ENCODE results near the gene CSN1S1. TPM values are rescaled to one million over a fixed set of nuclear protein-coding genes. Genes with fewer than 3 reads are reported as not detected.
"Not testable (repeated sequence)": the region's sequence is repeated elsewhere in the genome, so short reads cannot be mapped to it uniquely, and the experiment has no call there.

The CSN1S1 gene
- total RNA-seq: not detected
- long read RNA-seq: 0 reads

GRCh38 chr4:69930768-69931167, at the start of gene CSN1S1:
Gene CSN1S1, plus strand, starts transcription at chr4:69931068. Its CDS starts 1,488 bp downstream, at chr4:69932556.
- DNase-seq (no peak), ATAC-seq (no peak)
- intact Hi-C loops (cut with DNase I, micrococcal nuclease): no loop called here

- DNase-seq: peak in 1 of 2 donors; percentile 10
- peak; percentile 96 for ATAC-seq
- intact Hi-C loops (cut with DNase I, micrococcal nuclease): loop anchor here in 1 of 2 donors (5.0 to 10.0 kb wide), 2 partner anchors 189 to 566 kb away; no protein-coding TSS in a partner anchor
Observed at GRCh38 chr4:69881173-69881773, 49.6 kb upstream of the CSN1S1 start.

- no peak for DNase-seq
- intact Hi-C loops (cut with DNase I, micrococcal nuclease): loop anchor here in 1 of 2 donors (5.0 to 10.0 kb wide), 2 partner anchors 190 to 567 kb away; no protein-coding TSS in a partner anchor
- peak; percentile 62 for ATAC-seq
Observed at GRCh38 chr4:69882150-69882549, 48.7 kb upstream of the CSN1S1 start.

GRCh38 chr4:69888336-69888735, 42.5 kb upstream of the CSN1S1 start:
- DNase-seq: no peak
- intact Hi-C loops (cut with DNase I, micrococcal nuclease): loop anchor here in 1 of 2 donors (10.0 kb wide), 1 partner anchor 574 kb away; no protein-coding TSS in a partner anchor
- no peak for ATAC-seq

- peak; percentile 15 to 39 for DNase-seq
- peak; percentile 97 for ATAC-seq
- intact Hi-C loops (cut with DNase I, micrococcal nuclease): no loop called here
Observed at GRCh38 chr4:69894186-69894585, 36.7 kb upstream of the CSN1S1 start.

GRCh38 chr4:69894721-69895120, 36.1 kb upstream of the CSN1S1 start:
- no peak for DNase-seq
- no peak for ATAC-seq
- intact Hi-C loops (cut with DNase I, micrococcal nuclease): no loop called here

GRCh38 chr4:69896530-69897116, 34.2 kb upstream of the CSN1S1 start:
- no peak for DNase-seq
- ATAC-seq: no peak
- intact Hi-C loops (cut with DNase I, micrococcal nuclease): no loop called here

GRCh38 chr4:69907151-69907550, 23.7 kb upstream of the CSN1S1 start:
- no peak for DNase-seq
- ATAC-seq: no peak
- intact Hi-C loops (cut with DNase I, micrococcal nuclease): no loop called here

- ATAC-seq: no peak
- no peak for DNase-seq
- intact Hi-C loops (cut with DNase I, micrococcal nuclease): no loop called here
Observed at GRCh38 chr4:69909195-69909594, 21.7 kb upstream of the CSN1S1 start.

GRCh38 chr4:69910016-69910782, 20.7 kb upstream of the CSN1S1 start:
- no peak for DNase-seq
- no peak for ATAC-seq
- intact Hi-C loops (cut with DNase I, micrococcal nuclease): no loop called here

GRCh38 chr4:69920874-69921273, 10.0 kb upstream of the CSN1S1 start:
- intact Hi-C loops (cut with DNase I, micrococcal nuclease): no loop called here
- DNase-seq (no peak), ATAC-seq (peak; percentile 92)

- intact Hi-C loops (cut with DNase I, micrococcal nuclease); DNase-seq; ATAC-seq: not testable (repeated sequence)
Observed at GRCh38 chr4:69923782-69924410, 7.0 kb upstream of the CSN1S1 start.

GRCh38 chr4:69934150-69934549, 3.3 kb downstream of the CSN1S1 start:
- no peak for ATAC-seq
- intact Hi-C loops (cut with DNase I, micrococcal nuclease): no loop called here

GRCh38 chr4:69936566-69936965, 5.7 kb downstream of the CSN1S1 start:
- no peak for ATAC-seq
- DNase-seq: no peak
- intact Hi-C loops (cut with DNase I, micrococcal nuclease): no loop called here

More at GRCh38 chr4:69934150-69934549, 3.3 kb downstream of the CSN1S1 start:
- no peak for DNase-seq

- DNase-seq (no peak), ATAC-seq (no peak)
- intact Hi-C loops (cut with DNase I, micrococcal nuclease): no loop called here
Observed at GRCh38 chr4:69951602-69952001, 20.7 kb downstream of the CSN1S1 start.

- ATAC-seq (no peak), DNase-seq (no peak)
- intact Hi-C loops (cut with DNase I, micrococcal nuclease): no loop called here
Observed at GRCh38 chr4:69957209-69957608, 26.3 kb downstream of the CSN1S1 start.

- intact Hi-C loops (cut with DNase I, micrococcal nuclease): no loop called here
- no peak for DNase-seq
- ATAC-seq: no peak
Observed at GRCh38 chr4:69965628-69966027, 34.8 kb downstream of the CSN1S1 start, which contains the start of gene CSN2. Gene CSN2, minus strand, starts transcription at chr4:69965728. Its CDS starts 4,733 bp downstream, at chr4:69960995.

GRCh38 chr4:69970071-69970470, 39.2 kb downstream of the CSN1S1 start:
- ATAC-seq (no peak), DNase-seq (no peak)
- intact Hi-C loops (cut with DNase I, micrococcal nuclease): no loop called here

- ATAC-seq (no peak), DNase-seq (no peak)
- intact Hi-C loops (cut with DNase I, micrococcal nuclease): no loop called here
Observed at GRCh38 chr4:69974631-69975030, 43.8 kb downstream of the CSN1S1 start.
